ENCODE data around the gene LDLRAD3.

Gene LDLRAD3

GRCh38 chr11:36239636-36240035 is 295.8 kb downstream of the LDLRAD3 start:
- DNase-seq (ENCODE audit: extremely low spot score, insufficient read length, low read depth) (no peak), FAIRE-seq (no peak)

DNA sequence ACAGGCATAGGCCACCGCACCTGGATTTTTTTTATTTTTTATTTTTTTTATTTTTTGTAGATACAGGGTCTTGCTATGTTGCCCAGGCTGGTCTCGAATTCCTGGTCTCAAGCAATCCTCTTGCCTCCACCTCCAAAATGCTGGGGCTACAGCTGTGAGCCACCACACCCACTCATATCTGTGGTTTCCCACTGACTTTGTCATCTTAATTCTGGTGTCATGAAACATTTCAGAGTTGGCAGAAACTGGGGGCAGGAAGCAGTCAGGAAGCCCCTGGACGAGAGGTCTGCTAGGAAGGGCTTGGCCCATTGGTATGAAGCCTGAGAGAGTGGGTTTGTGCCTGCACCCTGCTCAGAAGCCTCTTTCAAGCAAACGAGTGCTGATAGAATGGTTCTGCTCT is 296.3 kb downstream of the LDLRAD3 start:
- FAIRE-seq (no peak), DNase-seq (ENCODE audit: extremely low spot score, insufficient read length, low read depth) (no peak)

- FAIRE-seq (no peak), DNase-seq (ENCODE audit: extremely low spot score, insufficient read length, low read depth) (no peak)
These were observed 296.9 kb downstream of the LDLRAD3 start for GRCh38 chr11:36240801-36241200.

DNA sequence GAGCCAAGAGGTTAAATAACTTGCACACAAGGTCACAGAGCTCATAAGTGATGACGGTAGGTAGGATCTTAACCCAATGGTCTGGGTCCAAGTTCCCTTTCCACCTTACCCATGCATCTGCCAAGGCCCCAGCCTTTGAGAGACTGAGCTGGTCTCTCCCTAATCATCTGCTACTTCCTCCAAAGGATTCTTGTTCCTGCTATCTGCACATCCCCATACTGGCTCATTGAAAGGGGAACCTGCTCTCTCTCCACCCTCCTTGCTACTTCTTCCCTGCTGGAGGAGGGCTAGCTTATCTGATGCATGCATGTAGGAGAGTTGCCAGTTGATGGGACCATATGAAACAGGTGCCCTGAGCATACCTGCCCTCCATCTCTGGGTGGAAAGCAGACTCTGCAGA is 297.6 kb downstream of the LDLRAD3 start:
- FAIRE-seq, result no peak
- no peak for DNase-seq (ENCODE audit: extremely low spot score, insufficient read length, low read depth)

GRCh38 chr11:36243641-36244040 is 299.8 kb downstream of the LDLRAD3 start:
- FAIRE-seq (no peak), DNase-seq (ENCODE audit: extremely low spot score, insufficient read length, low read depth) (no peak)

DNA sequence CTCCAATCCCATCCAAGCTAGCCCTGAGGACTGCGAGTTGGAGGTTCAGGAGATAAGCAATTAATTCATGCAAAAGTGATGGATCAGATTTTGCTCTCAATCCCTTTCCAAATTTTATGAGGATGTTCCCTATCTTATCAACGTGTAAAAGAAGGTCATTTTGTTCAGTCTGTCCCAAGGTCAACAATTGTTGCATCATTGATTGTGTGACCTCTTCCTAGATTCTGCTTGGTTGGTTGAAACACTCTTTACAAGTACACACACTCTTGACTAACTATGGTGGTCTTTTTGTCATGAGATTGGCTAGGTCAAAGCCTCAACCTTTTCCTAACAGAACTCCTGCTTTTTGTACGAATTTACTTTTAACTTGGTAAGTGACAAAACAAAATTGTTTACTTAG is 303.6 kb downstream of the LDLRAD3 start:
- no peak for DNase-seq (ENCODE audit: extremely low spot score, insufficient read length, low read depth)
- FAIRE-seq, result no peak

GRCh38 chr11:36248436-36248835 is 304.6 kb downstream of the LDLRAD3 start:
- FAIRE-seq (no peak), DNase-seq (ENCODE audit: extremely low spot score, insufficient read length, low read depth) (no peak)

DNA sequence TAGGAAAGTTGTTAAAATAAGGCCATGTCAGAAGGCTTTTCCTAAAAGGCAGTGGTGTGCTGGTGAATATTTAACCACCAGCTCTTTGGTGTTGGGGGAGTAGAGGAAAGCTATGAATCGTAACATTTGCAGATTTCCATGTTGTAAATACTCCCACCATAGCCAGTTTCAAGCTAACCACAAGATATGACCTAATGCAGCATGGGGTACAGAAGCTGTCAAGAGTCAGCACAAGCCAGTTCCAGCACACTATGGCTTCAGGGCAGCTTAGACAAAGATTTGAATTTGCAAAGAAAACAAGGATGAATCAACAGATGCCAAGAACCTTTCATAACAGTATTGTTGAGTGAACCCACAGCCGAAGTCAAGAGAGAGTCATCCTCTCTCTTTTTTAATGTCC is 305.4 kb downstream of the LDLRAD3 start:
- FAIRE-seq (no peak), DNase-seq (ENCODE audit: extremely low spot score, insufficient read length, low read depth) (no peak)

GRCh38 chr11:36251823-36252222 is 308.0 kb downstream of the LDLRAD3 start:
- FAIRE-seq (no peak), DNase-seq (ENCODE audit: extremely low spot score, insufficient read length, low read depth) (no peak)

- DNase-seq (ENCODE audit: extremely low spot score, insufficient read length, low read depth) (no peak), FAIRE-seq (no peak)
These were observed 309.4 kb downstream of the LDLRAD3 start for GRCh38 chr11:36253238-36253637.

DNA sequence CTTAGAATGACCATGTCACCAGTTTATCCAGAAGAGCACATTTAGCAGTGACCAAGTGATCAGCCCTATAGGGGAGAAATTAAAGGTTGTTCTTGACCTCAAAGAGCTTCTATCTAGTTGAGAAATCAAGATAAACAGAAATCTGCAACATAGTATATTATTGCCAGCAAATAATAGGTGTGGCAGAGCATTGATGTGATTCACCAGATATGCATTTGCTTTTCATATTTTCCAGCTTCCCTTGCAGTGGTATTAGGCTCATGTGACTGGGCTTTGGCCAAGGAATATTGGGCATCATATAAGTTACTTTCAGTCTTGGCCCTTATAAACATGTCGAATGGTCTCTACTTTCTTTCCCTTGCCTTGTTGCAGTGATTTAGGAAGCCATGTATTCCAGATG is 310.9 kb downstream of the LDLRAD3 start:
- FAIRE-seq (no peak), DNase-seq (ENCODE audit: extremely low spot score, insufficient read length, low read depth) (no peak)

GRCh38 chr11:36257351-36257750 is 313.5 kb downstream of the LDLRAD3 start:
- FAIRE-seq, result no peak
- no peak for DNase-seq (ENCODE audit: extremely low spot score, insufficient read length, low read depth)

DNA sequence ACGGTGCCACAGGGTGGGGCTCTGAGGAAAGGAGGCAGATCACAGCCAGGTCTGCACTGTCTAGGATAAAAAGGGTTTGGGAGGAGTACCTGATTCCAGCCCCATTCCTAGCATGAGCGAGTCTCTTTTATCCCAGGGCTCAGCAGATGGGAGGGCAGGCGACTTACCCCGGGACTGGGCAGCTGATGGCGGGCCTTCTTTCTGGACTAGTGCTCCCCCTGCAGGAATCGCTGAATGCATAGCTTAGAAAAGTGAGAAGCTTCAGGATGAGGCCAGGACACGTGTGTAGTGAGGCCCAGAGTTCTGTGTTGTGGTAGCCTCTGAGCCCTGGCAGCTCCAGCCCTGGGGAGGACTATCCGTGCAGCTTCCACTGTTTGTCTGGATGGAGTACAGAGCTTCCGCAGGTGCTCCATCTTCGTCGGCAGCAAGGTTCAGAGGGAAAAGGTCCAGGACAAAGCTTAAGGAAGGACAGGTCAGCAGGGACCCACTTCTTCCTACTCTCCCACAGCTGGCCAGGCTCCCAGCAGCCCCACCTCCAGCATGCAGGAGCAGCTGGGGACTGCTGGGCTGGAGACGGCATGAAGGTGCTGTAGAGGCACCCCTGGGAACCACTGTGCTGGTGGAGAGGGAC is 315.0 kb downstream of the LDLRAD3 start:
- DNase-seq (ENCODE audit: extremely low spot score, insufficient read length, low read depth) (no peak), FAIRE-seq (no peak)

DNA sequence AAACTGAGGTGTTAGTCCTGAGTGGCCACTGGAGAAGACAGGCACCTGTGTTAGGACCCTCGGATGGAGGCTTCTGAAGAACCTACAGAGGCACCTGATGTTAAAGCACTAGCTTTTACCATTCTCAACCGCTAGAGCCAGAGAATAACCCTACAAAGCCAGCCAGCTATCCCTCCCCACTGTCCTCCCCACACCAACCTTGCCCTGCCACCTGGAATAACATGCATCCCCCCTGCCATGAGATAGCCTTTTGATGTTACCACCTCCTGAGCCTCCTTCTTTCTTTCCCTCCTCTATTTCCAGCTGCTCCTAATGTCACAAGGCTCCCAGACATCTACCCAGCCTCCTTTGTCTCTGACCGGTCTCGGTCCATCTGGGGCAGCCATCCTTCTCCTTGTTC is 317.2 kb downstream of the LDLRAD3 start:
- DNase-seq (ENCODE audit: extremely low spot score, insufficient read length, low read depth), result no peak
- no peak for FAIRE-seq

GRCh38 chr11:36264011-36264972 is 320.4 kb downstream of the LDLRAD3 start:
- FAIRE-seq (no peak), DNase-seq (ENCODE audit: extremely low spot score, insufficient read length, low read depth) (no peak)

GRCh38 chr11:36264973-36265344 is 321.1 kb downstream of the LDLRAD3 start:
- no peak for FAIRE-seq
- DNase-seq (ENCODE audit: extremely low spot score, insufficient read length, low read depth), result no peak

DNA sequence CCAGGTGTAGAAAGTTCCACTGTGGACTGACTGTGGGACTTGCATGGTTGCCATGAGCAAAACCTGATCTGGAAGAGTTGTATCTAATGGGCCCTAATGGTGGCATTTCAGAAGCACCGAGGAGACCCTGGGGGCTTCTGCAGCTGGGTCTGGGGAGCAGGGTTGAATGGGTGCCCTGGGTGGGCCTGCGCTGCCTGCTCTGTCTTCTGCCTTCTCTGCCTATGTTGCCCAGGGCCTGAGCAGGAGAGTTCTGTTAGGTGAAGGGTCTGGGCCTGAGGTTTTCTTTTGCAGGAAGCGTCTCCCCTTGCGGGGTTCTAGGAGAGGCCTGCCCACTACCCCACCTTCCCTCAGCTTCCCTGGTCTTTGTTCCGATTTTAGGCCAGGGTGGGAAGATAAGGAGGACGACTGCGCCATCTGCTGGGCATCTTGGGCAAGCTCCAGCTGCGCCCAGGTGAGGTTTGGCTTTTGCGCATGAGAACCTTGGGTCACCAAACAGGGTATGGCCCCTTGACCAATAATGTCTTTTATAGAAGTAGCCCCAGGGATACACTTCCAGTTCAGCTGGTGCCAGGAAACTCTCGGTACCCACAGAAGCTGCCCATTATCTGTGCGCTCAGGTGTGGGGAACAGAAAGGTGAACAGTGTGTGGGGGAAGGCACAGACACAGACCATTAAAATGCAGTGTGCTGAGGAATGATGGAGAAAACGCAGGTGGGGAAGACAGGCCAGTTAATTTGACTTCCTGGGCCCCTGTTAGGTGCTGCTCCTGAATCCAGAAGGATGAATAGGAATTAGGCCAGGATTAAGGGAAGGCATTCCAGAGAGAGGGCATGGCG is 322.1 kb downstream of the LDLRAD3 start:
- peak; percentile 87 for FAIRE-seq
- peak; percentile 43 for DNase-seq (ENCODE audit: extremely low spot score, insufficient read length, low read depth)

DNA sequence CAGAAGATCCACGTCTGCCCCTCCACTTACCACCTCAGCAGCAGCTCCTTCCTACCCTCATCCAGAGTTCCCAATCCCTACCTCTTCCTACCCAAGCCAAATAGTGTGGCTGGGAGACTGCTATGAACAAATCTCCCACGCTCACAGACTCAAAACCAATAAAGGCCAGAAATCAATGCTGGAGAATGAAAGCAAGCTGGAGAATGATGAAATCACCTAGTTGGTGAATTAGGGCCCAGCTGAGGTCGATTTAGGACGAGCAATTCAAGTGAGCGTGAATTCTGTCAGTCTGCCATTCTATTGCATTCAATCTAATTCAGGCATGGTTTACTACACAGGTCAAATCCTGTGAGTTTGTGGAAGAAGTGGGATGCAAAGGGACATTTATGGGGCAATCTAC is 322.9 kb downstream of the LDLRAD3 start:
- DNase-seq (ENCODE audit: extremely low spot score, insufficient read length, low read depth), result no peak
- FAIRE-seq, result no peak

GRCh38 chr11:36268337-36268985 is 324.6 kb downstream of the LDLRAD3 start:
- no peak for FAIRE-seq

GRCh38 chr11:36270701-36271100 is 326.8 kb downstream of the LDLRAD3 start:
- no peak for DNase-seq (ENCODE audit: extremely low spot score, insufficient read length, low read depth)
- no peak for FAIRE-seq

More at GRCh38 chr11:36268337-36268985, 324.6 kb downstream of the LDLRAD3 start:
- DNase-seq (ENCODE audit: extremely low spot score, insufficient read length, low read depth), result no peak

Measured in GM18507 (cell line).